A673 (cell line): ENCODE data around the gene EPHX1. TPM values are rescaled to one million over a fixed set of nuclear protein-coding genes. Genes with fewer than 3 reads are reported as not detected.

Experiments used
- BruUV-seq: library from RNA; stranded (reverse); fragments of 400-500 nt; replicated peaks from 2 replicates; lab custom pipeline; 2021; lab: Mats Ljungman, UMichigan
- CTCF ChIA-PET: fragments of 300-600 bp; sonication (Branson Sonifier 250); formaldehyde crosslinking; loops from one replicate; lab custom pipeline; 2022; ENCODE audit warnings: antibody characterized with exemption; lab: Charles Lee
- POLR2A ChIA-PET: fragments of 300-600 bp; sonication (Branson Sonifier 250); formaldehyde crosslinking; loops from one replicate; lab custom pipeline; 2022; ENCODE audit warnings: antibody characterized with exemption; ENCODE audit not compliant: low non-redundant PET; lab: Charles Lee
- DNase-seq: peaks from one replicate; pipeline ENCODE4 v3.0.0-alpha.2; 2015; ENCODE audit warnings: low spot score
- H3K27ac ChIP-seq: fragments of 200-600 bp; sonication (generic); 2 replicates; pipeline ENCODE4 v1.5.1; 2016; ENCODE audit warnings: mixed run types, low read depth, mild to moderate bottlenecking, mixed read lengths, antibody characterized with exemption, low read length; ENCODE audit not compliant: poor library complexity, severe bottlenecking
- H3K27me3 ChIP-seq: fragments of 200-600 bp; sonication (generic); replicated peaks from 2 replicates; pipeline ENCODE4 v1.6.1; 2017; ENCODE audit warnings: mixed run types, low read depth, mild to moderate bottlenecking, mixed read lengths, antibody characterized with exemption, low read length; ENCODE audit not compliant: insufficient read depth, poor library complexity
- H3K36me3 ChIP-seq: fragments of 200-600 bp; sonication (generic); 2 replicates; pipeline ENCODE4 v1.6.1; 2016; ENCODE audit warnings: mixed run types, mild to moderate bottlenecking, mixed read lengths, antibody characterized with exemption, low read length; ENCODE audit not compliant: insufficient read depth, poor library complexity, severe bottlenecking
- H3K4me1 ChIP-seq: fragments of 200-600 bp; sonication (generic); 2 replicates; pipeline ENCODE4 v1.6.1; 2017; ENCODE audit warnings: mixed run types, mild to moderate bottlenecking, mixed read lengths, antibody characterized with exemption, low read length; ENCODE audit not compliant: insufficient read depth, poor library complexity, severe bottlenecking
- H3K4me3 ChIP-seq: fragments of 200-600 bp; sonication (generic); 2 replicates; pipeline ENCODE4 v1.5.1; 2016; ENCODE audit warnings: low read depth, mixed run types, mild to moderate bottlenecking, mixed read lengths, low read length; ENCODE audit not compliant: poor library complexity, severe bottlenecking
- H3K9me3 ChIP-seq: fragments of 200-600 bp; sonication (generic); 2 replicates; pipeline ENCODE4 v1.6.1; 2016; ENCODE audit warnings: mixed run types, low read depth, mild to moderate bottlenecking, mixed read lengths, antibody characterized with exemption, low read length; ENCODE audit not compliant: poor library complexity, severe bottlenecking
- CTCF ChIP-seq: fragments of 300-800, 200-600 bp; sonication (generic); conservative IDR thresholded peaks from 2 replicates; pipeline ENCODE4 v1.5.1; 2017; ENCODE audit warnings: low read depth, mild to moderate bottlenecking, antibody characterized with exemption, low read length, moderate library complexity, mixed read lengths
- EZH2 ChIP-seq: fragments of 200-600 bp; sonication (generic); IDR thresholded peaks from 2 replicates; pipeline ENCODE4 v1.6.1; 2017; ENCODE audit warnings: borderline replicate concordance, low read depth, mild to moderate bottlenecking, mixed read lengths, antibody characterized with exemption, low read length; ENCODE audit not compliant: poor library complexity, severe bottlenecking
- intact Hi-C: fragments of 100-400 bp; cut with micrococcal nuclease; formaldehyde crosslinking; loops from one replicate; pipeline ENCODE4 v1.10.0; 2022; ENCODE audit not compliant: unreplicated experiment
- total RNA-seq: library from RNA; stranded (reverse); gene quantifications from 2 replicates; pipeline ENCODE4 v1.2.3, GENCODE V29; 2021

Gene EPHX1
- total RNA-seq, 1 experiment from 2014 or later: 22.4 TPM

GRCh38 chr1:225811622-225812487, 1.9 kb downstream of the EPHX1 start:
- POLR2A ChIA-PET: no interaction called here

GRCh38 chr1:225812488-225813213, 2.7 kb downstream of the EPHX1 start:
- Histone ChIP-seq H3K9me3 (no peaks in the 10 kb centered on the region), H3K27ac (peak overlapping the region; percentile 48), H3K4me1 (peaks cover 39% of the 10 kb centered on the region), H3K36me3 (no peaks in the 10 kb centered on the region), H3K4me3 (no peak overlapping the region), H3K27me3 (no peaks in the 10 kb centered on the region)
- DNase-seq: no peak
- ChIA-PET CTCF (interaction anchor here (0.9 to 1.9 kb wide), 2 partner anchors 35 to 338 kb away, joined by 5 read pairs; partner anchors contain the start of gene SRP9), POLR2A (no interaction called here)
- BruUV-seq: no TSS peak
- TF ChIP-seq CTCF (no peak), EZH2 (no peak)
- intact Hi-C loops: loop anchor here (5.0 kb wide), 1 partner anchor 35 kb away; the partner anchor contains the start of gene SRP9

More at GRCh38 chr1:225811622-225812487, 1.9 kb downstream of the EPHX1 start:
- H3K4me1 ChIP-seq: peaks cover 38% of the 10 kb centered on the region
- no peaks in the 10 kb centered on the region for H3K27me3 ChIP-seq
- peak; percentile 76 for DNase-seq
- BruUV-seq: no TSS peak
- H3K4me3 ChIP-seq: no peak overlapping the region
- TF ChIP-seq CTCF: peak; percentile 74
- TF ChIP-seq EZH2: no peak
- H3K27ac ChIP-seq: no peak overlapping the region
- CTCF ChIA-PET: no interaction called here
- no peaks in the 10 kb centered on the region for H3K36me3 ChIP-seq
- H3K9me3 ChIP-seq: no peaks in the 10 kb centered on the region
- intact Hi-C loops: loop anchor here (5.0 kb wide), 1 partner anchor 35 kb away; the partner anchor contains the start of gene SRP9

- Histone ChIP-seq H3K27ac (peak overlapping the region; percentile 48), H3K36me3 (no peaks in the 10 kb centered on the region), H3K4me1 (peaks cover 41% of the 10 kb centered on the region), H3K4me3 (peak overlapping the region; percentile 38), H3K9me3 (no peaks in the 10 kb centered on the region), H3K27me3 (no peaks in the 10 kb centered on the region)
- no TSS peak for BruUV-seq
- intact Hi-C loops: loop anchor here (5.0 kb wide), 1 partner anchor 36 kb away; the partner anchor contains the start of gene SRP9
- CTCF ChIA-PET: interaction anchor here (0.6 to 1.9 kb wide), 3 partner anchors 12 to 339 kb away, joined by 3 to 5 read pairs (median 5); partner anchors contain the start of gene SRP9
- peak; percentile 87 for DNase-seq
- POLR2A ChIA-PET: no interaction called here
- TF ChIP-seq CTCF: no peak
- no peak for TF ChIP-seq EZH2
These were observed 3.5 kb downstream of the EPHX1 start for GRCh38 chr1:225813214-225813964.
